ENCODE measurements around the gene FBXL20.

The FBXL20 gene

DNA sequence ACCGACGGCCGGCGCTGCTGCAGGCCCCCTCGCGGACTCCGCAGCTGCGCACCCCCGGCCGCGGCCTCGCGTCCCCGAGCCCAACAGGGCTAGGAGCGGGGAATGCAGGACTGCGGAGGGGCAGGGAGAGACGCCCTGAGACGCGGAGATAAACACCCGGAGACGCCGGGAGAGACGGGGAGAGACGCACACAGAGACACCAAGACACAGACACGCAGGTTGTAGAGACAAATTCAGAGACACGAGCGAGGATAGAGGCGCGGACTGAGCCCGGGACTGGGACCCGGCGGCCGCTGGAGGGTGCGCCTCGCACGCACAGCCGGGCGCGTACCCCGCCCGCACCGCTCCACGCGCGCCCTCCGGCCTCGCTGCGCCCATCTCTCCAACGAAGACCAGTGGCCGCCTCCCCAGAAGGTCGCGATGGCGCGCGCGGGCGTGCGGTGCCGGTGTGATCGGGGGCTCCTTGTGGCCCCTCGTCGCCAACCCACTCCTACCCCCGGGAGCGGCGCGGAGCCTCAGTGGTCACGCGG is 176.6 kb downstream of the FBXL20 start:
- DNase-seq (ENCODE audit: low spot score) = no peak

DNA sequence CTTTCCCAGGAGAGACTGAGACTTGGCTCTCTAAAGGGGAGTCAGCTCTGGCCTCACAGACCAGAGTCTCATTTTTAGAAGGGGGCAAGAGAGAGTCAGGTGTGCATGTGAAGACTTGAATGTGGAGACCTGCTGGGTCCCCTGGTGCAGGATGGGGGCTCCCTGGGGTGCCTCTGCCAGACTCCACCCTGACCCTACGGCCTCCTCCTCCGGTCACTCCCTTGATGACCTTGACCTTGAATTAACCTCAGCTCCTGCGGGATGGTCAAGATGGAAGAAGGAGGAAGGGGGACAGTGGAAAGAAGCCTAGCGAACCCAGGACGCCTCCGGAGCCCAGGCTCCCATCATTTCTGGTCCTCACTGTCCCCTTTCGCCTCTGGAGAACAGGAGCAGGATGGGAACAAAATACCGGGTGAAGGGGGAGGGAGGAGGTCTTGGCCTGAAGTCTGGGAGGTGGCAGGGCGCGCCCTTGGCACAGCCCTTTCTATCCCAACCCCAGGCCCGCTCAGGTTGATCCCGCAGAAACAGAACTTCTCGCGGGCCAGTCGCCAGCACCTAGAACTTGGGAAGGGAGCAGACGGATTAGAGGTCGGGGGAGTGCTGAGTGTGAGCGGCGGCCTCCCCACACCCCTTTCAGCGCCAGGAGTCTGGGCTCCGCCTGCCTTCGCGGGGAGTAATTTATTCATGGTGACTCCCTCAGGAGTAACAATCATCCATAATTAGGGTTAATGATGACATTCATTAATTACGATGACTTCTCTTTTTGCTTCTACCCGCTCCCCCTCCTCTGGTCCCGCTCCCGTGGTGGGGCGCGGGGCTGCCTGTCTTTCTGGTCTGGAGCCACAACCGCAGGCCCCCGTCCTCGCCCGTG is 177.3 kb downstream of the FBXL20 start:
- no peak for DNase-seq (ENCODE audit: low spot score)

DNA sequence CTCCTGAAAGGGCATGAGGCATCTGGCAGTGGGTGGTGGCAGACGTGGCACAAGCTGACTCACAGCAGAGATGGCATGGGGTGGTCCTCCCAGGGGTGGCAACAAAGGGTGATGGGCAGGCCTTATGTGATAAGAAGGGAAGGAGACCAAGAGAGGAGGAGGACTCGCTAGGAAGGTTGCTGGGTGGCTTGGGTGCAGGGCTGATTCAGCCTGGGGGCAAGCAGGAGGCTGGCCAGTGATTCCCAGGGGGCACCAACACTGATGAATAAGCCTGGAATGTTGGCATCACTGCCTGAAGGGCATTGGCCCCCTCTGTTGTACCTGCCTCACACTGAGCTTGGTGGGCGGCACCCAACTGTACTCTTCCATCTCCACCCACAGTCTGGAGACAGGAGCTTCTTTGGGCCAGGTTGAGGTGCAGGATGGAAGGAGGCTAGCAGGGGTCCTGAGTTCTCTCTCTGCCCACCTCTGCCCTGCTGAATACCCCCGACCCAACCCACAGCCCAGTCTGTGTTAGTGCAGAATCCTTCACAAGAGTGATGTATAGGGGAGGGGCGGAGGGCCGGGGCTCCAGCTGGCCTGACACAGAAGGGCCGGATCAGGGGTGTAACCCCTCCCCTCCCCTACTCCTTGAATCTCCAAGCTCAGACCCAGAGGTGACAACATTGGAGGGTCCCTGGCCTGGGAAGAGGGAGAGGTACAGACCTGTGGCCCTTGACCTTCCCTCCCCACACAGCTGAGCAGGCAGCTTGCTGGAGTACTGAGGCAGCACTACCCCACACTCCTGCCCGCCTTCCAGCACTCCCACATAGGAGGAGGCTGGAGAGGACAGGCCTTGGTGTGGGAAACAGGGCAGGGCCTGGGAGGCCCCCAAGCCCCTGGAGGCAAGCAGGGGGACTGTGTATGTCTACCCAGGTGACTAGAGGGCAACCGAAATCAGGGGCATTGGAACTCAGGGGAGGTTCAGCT is 178.3 kb downstream of the FBXL20 start:
- no peak for DNase-seq (ENCODE audit: low spot score)

DNA sequence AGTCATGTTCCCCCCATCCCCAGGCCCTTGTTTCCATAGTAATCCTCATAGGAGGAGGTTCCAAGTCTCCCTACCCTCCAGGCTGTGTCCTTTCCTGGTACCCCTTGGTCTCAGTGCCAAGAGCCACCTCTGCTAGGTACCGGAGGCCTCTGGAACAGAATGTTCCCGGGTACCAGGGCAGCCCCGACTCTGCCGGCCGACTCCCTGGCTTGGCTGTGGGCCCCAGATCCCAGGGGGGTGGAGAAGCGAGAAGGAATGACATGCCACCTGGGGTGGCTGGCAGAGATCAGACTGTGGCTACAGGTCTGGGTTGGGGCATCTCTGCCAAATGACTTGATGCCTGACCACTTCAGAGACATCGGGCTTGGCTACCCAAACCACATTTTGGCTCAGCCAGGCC is 179.3 kb downstream of the FBXL20 start:
- DNase-seq (ENCODE audit: low spot score) = peak; percentile 47

DNA sequence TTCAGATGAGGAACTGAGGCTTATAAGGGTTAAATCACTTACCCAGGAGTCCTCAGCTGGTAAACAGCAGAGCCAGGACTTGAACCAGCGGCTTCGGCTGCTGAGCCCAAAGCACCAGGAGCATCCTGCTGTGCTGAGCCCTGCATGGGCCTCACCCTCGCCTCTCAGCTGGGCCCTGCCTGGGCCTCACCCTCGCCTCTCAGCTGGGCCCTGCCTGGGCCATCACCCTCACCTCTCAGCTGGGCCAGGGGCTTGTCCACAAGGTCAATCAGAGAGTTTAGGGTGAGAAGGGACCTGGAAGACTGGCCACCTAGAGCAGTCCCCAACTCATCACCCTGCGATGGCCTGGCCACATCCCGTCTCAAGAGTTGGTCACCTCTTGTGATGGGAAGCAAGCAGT is 179.9 kb downstream of the FBXL20 start:
- no peak for DNase-seq (ENCODE audit: low spot score)

DNA sequence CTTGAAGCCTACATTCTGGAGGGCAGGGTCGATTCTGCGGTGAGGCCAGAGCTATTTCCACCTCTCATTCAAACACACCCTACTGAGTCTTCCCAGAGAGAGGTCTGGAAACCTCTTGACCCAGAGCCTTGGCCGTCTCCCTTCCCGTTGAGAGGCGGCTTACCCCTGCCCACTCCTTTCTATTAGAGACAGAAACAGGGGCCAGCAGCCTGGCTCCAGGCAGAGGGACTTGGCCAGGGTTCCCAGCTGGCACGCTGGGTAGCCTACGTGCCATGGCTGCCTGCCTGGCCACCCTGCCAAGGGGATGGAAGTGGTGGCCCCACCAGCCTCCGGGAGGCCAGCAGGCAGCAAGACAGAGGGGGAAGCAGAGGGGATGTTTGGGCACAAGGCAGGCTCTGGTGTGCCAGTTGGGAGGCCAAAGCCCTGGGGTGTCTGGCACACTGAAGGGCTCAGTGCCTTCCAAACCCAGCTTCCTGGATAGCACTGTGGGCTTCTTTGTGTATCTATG is 181.7 kb downstream of the FBXL20 start:
- no peak for DNase-seq (ENCODE audit: low spot score)

DNA sequence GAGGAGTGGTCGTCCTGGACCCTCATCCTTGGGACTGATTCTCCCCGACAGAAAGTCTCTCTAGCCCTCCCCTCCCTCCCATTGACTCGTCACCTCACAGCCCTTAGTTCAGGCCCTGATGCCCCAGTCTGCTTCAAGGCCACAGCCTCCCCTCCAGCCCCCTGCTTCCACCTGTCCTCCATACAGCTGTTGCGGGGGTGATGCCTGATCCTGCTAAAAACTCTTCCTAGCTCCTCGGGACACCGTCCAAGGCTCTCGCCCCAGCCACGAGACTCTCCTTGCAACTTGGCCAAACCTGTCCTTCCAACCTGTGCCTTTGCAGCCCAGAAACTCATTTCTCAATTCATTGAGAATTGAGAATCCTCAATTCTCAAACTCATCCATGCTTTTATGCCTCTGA is 182.5 kb downstream of the FBXL20 start:
- no peak for DNase-seq (ENCODE audit: low spot score)

DNA sequence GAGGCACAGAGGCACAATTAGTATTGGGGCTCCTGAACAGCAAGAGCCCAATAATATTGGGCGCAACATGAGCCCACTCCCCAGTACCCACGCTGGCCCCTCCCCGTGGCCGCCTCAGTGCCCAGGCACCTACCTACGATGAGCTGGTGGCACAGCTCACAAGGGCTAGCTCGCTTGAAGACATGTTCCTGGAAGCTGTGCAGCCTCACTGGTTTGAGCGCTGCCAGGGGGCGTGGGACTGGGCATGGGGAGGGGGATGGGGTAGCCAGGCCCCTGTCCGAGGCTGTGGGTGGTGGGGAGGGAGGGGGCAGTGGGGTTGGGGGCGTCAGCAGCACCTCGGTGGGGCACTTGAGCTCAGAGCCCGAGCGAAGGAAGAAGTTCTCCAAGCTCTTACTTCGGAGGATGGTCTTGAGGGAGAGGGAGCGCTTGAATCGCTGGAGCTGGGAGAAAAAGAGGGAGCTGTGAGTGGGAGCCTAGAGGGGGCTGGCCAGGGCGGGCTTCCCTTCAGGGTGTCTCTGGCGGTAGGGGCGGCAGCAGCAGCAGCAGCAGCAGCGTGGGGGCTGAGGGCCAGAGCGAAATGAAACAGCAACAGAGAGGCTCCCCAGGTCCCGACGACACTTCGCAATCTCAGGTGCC is 183.6 kb downstream of the FBXL20 start:
- DNase-seq (ENCODE audit: low spot score) = no peak

DNA sequence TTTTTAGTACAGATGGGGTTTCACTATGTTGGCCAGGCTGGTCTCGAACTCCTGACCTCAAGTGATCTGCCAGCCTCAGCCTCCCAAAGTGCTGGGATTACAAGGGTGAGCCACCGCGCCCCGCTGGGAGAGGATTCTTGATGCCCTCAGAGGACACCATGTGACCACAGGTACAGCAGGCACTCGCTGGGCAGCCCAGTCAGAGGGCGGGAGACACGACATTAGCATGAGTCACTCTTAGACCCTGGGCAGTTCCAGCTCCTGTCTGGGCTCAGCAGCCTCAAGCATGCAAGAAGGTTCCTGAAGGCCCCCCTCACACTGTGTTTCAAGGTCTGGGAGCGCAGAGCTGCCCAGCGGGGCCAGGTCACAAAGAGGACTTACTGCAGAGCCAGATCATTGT is 187.6 kb downstream of the FBXL20 start:
- DNase-seq (ENCODE audit: low spot score) = peak; percentile 83

DNA sequence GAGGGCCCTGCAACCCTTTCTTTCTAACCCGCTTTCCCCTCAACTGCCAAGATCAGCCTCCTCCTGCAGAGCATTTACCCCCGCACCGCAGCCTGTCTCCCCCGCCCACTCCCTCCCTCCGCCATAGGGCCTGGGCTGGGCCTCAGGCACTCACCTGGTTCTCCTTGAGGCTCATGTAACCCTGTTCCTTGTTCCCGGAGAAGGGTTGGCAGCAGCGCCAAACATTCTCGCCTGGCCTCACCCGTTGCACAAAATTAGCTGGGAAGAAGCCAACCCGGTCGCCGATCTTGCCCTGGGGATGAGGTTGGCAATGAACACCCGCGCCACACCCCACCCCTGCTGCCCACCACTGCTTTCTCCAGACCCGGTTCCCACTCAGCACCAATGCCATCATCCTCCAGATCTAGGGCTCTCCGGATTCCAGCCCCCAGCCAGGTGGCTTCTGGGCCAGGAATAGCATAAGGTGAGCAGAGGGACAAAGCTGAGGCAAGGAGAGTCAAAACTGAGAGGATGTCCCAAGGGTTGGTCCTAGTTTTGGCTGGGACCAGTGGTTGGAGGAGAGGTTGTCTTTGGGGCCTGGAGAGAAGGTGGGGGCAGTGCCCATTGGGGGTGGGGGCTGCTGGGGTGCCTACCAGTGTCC is 188.5 kb downstream of the FBXL20 start:
- DNase-seq (ENCODE audit: low spot score) = no peak

DNA sequence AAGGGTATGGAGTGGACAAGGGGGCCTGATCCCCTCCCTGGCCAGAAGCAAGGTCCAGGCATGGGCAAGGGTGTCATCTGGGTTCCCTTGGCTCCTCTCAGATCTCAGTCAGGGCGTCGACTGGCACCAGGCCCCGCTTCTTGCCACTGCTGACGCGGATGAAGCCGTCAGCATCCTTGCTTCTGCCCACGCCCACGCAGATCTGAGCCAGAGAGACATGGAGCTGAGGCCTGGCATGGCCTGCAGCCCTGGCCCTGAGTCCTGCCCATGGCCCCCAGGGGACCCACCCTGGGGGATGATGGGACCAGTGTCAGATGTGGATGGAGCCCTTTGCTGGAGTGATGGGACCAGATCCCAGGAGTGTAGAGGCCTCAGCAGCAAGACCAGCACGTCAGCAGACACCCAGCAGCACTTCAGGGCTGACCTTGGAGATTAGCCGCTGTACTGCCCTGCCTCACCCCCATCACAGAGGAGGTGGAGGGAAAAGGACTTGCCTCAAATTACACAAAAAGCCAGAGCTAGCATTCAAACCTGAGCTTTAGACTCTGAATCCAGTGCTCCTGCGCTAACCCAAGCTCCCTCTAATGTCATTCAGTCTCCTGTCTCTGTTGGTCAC is 189.1 kb downstream of the FBXL20 start:
- DNase-seq (ENCODE audit: low spot score) = no peak

DNA sequence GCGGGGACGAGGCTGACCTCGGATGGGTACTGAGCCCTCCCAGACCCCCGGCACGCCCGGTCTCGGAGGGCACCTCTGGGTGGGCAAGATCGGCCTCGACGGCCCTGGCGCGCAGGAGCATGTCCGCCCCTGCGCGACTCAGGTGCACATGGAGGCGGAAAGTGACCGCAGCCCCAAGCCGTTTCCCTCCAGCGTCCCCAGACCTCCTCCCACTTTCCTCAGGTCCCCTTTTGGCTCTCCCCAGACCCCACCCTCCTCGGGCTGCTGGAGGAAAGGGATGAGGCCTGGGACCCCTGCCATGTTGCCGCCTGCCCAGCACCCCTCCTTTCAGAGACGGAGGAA is 191.4 kb downstream of the FBXL20 start:
- no peak for DNase-seq (ENCODE audit: low spot score)

DNA sequence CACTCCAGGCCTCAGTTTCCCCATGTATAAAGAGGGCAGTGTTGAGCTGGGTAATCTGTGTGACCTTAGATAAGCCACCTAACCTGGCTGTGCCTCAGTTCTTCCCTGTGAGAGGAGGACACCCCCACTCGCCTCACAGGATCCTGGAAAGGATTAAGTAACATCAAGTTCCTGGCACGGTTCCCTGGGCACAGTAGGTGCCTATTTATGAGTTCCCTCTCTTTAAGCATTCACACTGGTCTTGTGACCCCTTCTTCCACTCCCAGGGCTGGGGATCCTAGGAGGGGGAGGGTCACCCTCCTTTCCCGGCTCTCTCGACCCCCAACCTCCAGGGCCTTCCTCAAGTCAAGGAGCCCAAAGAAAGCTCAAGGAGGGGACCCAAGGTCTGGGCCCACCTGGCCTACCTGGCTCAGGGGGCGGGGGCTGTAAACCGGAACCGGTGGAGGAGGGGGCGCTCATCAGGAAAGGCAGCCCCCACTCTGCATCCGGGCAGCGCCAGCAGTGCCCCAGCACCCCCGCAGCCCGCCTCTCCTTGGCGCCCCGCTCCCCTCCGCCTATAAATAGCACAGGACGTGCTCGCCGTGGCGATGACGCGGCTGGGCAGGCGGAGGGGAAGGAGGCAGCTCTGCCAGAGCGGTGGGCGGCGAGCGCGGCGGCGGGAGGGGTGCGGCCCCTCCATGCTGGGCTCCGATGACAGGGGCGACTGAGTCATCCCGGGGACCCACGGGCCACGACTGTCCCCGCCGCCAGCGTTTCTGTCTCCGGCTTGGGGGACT is 191.9 kb downstream of the FBXL20 start:
- DNase-seq (ENCODE audit: low spot score) = no peak

DNA sequence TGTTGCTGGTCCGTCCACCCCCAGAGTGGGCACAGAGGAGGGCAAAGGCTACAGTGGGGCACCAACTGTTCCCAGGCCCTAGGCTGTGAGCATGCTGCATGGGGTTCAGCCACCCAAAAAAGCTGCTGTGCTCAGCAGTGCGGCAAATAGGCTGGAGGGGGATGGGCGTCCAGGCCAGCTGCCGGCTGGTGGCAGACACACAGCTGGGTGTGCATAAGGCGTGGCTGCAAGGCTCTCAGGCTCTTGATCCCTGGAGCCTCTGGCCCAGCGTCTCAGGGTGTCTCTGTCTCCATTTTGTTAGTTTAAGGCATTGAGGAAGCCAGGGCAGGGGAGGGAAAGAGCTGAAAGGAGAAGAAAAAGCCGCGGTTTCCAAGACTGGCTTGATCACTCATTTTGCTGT is 192.5 kb downstream of the FBXL20 start:
- DNase-seq (ENCODE audit: low spot score) = no peak

DNA sequence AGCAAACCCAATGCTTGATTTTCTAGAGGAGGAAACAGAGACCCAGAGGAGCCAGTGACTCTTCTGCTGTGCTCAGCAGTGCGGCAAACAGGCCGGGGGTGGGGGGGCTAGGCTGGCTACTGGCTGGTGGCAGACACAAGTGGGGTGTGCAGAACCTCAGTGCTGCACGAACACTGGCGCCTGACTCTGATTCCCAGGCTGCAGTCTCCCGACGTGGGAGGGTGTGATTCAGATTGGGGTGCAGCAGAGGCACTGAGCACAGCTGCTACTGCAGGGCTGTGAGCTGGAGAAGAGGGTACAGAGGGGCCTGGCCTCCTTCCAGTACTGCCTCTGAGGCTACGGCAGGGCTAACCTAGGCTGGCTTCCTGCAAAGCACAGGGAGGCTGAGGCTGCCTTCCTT is 193.3 kb downstream of the FBXL20 start:
- no peak for DNase-seq (ENCODE audit: low spot score)

DNA sequence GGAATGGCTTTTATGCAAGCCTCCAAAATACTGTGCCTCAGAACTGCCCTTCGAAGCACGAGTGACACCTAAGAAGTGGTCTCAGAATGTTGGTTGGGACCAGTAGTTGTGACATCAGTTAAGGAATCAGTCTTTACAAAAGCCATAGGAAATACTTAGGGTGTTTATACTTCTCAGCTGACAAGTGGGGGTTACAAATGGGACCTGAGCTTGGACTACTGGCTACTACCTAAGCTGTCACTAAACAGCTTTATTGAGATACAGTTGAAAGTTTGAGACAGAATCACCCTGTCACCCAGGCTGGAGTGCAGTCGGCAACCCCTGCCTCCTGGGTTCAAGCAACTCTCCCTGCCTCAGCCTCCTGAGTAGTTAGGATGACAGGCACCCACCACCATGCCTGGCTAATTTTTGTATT is 196.3 kb downstream of the FBXL20 start:
- DNase-seq (ENCODE audit: low spot score) = no peak

DNA sequence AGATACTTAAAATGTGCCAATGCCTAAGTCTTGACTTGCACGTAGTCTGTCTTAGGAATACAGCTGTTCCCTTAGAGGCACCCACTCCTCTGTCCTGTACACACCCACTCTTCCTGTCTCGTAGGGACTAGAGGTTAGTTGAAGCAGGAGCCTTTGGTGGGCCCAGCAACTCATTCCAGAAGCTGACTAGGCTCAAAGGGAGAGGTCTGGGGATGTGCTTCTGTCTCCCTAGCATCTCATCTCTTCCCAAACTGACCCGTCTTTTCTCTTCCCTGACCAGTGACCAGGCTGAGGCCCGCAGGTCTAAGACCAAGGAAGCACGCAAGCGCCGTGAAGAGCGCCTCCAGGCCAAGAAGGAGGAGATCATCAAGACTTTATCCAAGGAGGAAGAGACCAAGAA is 197.2 kb downstream of the FBXL20 start:
- DNase-seq (ENCODE audit: low spot score) = no peak
